H9 (cell line): Measurements from ENCODE around the gene RBFOX2. TPM values are rescaled to one million over a fixed set of nuclear protein-coding genes. Genes with fewer than 3 reads are reported as not detected.

ENCODE experiments used
- DNase-seq: peaks from one replicate; pipeline ENCODE4 v3.0.0-alpha.2; 2017
- H2AFZ ChIP-seq: one replicate; pipeline ENCODE4 v1.6.1; 2013; ENCODE audit warnings: mild to moderate bottlenecking, low read length, control low read depth, moderate library complexity
- H2AK5ac ChIP-seq: 2 replicates; pipeline ENCODE4 v1.6.1; 2013; ENCODE audit warnings: low read length, control low read depth, mixed read lengths; ENCODE audit not compliant: insufficient read length
- H2BK120ac ChIP-seq: one replicate; pipeline ENCODE4 v1.6.1; 2013; ENCODE audit warnings: low read depth, mild to moderate bottlenecking, low read length, control low read depth, inconsistent platforms; ENCODE audit not compliant: poor library complexity, severe bottlenecking
- H2BK12ac ChIP-seq: 2 replicates; pipeline ENCODE4 v1.6.1; 2013; ENCODE audit warnings: low read length, control low read depth, mixed read lengths, low read depth; ENCODE audit not compliant: insufficient read length
- H2BK15ac ChIP-seq: 2 replicates; pipeline ENCODE4 v1.6.1; 2013; ENCODE audit warnings: low read depth, low read length, control low read depth
- H2BK20ac ChIP-seq: one replicate; pipeline ENCODE4 v1.6.1; 2013; ENCODE audit warnings: low read depth, mild to moderate bottlenecking, low read length, control low read depth, inconsistent platforms; ENCODE audit not compliant: poor library complexity, severe bottlenecking
- H2BK5ac ChIP-seq: 2 replicates; pipeline ENCODE4 v1.6.1; 2013; ENCODE audit warnings: low read length, control low read depth, mixed read lengths; ENCODE audit not compliant: insufficient read length
- H3K14ac ChIP-seq: 2 replicates; pipeline ENCODE4 v1.6.1; 2013; ENCODE audit warnings: low read length, control low read depth; ENCODE audit not compliant: insufficient read depth
- H3K18ac ChIP-seq: 2 replicates; pipeline ENCODE4 v1.6.1; 2013; ENCODE audit warnings: low read depth, mild to moderate bottlenecking, mixed read lengths, low read length, control low read depth; ENCODE audit not compliant: insufficient read length
- H3K23ac ChIP-seq: 2 replicates; pipeline ENCODE4 v1.6.1; 2013; ENCODE audit warnings: low read length, control low read depth, mixed read lengths, low read depth; ENCODE audit not compliant: insufficient read length
- H3K23me2 ChIP-seq: 2 replicates; pipeline ENCODE4 v1.6.1; 2013; ENCODE audit warnings: low read depth, mild to moderate bottlenecking, mixed read lengths, low read length, control low read depth; ENCODE audit not compliant: insufficient read length, poor library complexity, severe bottlenecking
- H3K27ac ChIP-seq: 2 replicates; pipeline ENCODE4 v1.5.1; 2013; ENCODE audit warnings: low read length, control low read depth, mixed read lengths, low read depth; ENCODE audit not compliant: insufficient read length
- H3K27me3 ChIP-seq: 2 replicates; pipeline ENCODE4 v1.6.1; 2013; ENCODE audit warnings: low read length, control low read depth, inconsistent platforms; ENCODE audit not compliant: insufficient read depth
- H3K4ac ChIP-seq: 2 replicates; pipeline ENCODE4 v1.6.1; 2013; ENCODE audit warnings: low read depth, mild to moderate bottlenecking, control low read depth, inconsistent platforms, low read length, moderate library complexity
- H3K4me1 ChIP-seq: 2 replicates; pipeline ENCODE4 v1.6.1; 2013; ENCODE audit warnings: low read length, control low read depth, inconsistent platforms; ENCODE audit not compliant: insufficient read depth
- H3K4me2 ChIP-seq: 2 replicates; pipeline ENCODE4 v1.6.1; 2013; ENCODE audit warnings: low read length, control low read depth, mixed read lengths; ENCODE audit not compliant: insufficient read length, insufficient read depth
- H3K56ac ChIP-seq: 2 replicates; pipeline ENCODE4 v1.6.1; 2013; ENCODE audit warnings: low read depth, mild to moderate bottlenecking, mixed read lengths, low read length, control low read depth; ENCODE audit not compliant: insufficient read length
- H3K79me1 ChIP-seq: 2 replicates; pipeline ENCODE4 v1.6.1; 2013; ENCODE audit warnings: low read depth, mild to moderate bottlenecking, moderate library complexity, low read length, control low read depth, inconsistent platforms; ENCODE audit not compliant: insufficient read depth, poor library complexity, severe bottlenecking
- H3K79me2 ChIP-seq: 2 replicates; pipeline ENCODE4 v1.6.1; 2013; ENCODE audit warnings: low read length, control low read depth, inconsistent platforms; ENCODE audit not compliant: insufficient read depth
- H3K9ac ChIP-seq: 2 replicates; pipeline ENCODE4 v1.6.1; 2013; ENCODE audit warnings: low read length, control low read depth, mixed read lengths; ENCODE audit not compliant: insufficient read length; ENCODE audit errors: extremely low read depth
- H3K9me3 ChIP-seq: one replicate; pipeline ENCODE4 v1.6.1; 2013; ENCODE audit warnings: low read depth, low read length, inconsistent platforms; ENCODE audit not compliant: control insufficient read depth
- H3T11ph ChIP-seq: one replicate; pipeline ENCODE4 v1.6.1; 2013; ENCODE audit warnings: mild to moderate bottlenecking, low read length, control low read depth, inconsistent platforms
- H4K20me1 ChIP-seq: one replicate; pipeline ENCODE4 v1.6.1; 2013; ENCODE audit not compliant: control insufficient read depth, insufficient read length, insufficient read depth
- H4K5ac ChIP-seq: 2 replicates; pipeline ENCODE4 v1.6.1; 2013; ENCODE audit warnings: low read depth, mild to moderate bottlenecking, mixed read lengths, low read length, control low read depth; ENCODE audit not compliant: insufficient read length
- H4K8ac ChIP-seq: replicated peaks from 2 replicates; pipeline ENCODE4 v1.6.1; 2013; ENCODE audit warnings: low read length, control low read depth, mixed read lengths, low read depth; ENCODE audit not compliant: insufficient read length
- H4K91ac ChIP-seq: 2 replicates; pipeline ENCODE4 v1.6.1; 2013; ENCODE audit warnings: low read depth, mild to moderate bottlenecking, moderate library complexity, mixed read lengths, low read length, control low read depth; ENCODE audit not compliant: insufficient read length
- H3K27ac Mint-ChIP-seq, 3 experiments: 2 replicates in 2 of 3; 3 replicates in 1 of 3; pipeline ENCODE4 v1.8.0; 2020 to 2021; ENCODE audit warnings: mixed read lengths in 3 of 3, mild to moderate bottlenecking in 1 of 3, moderate library complexity in 1 of 3
- H3K27me3 Mint-ChIP-seq: 2 replicates; pipeline ENCODE4 v1.8.0; 2021; ENCODE audit warnings: low read depth, mild to moderate bottlenecking, moderate library complexity, mixed read lengths
- H3K36me3 Mint-ChIP-seq, 3 experiments: 2 replicates in 2 of 3; 3 replicates in 1 of 3; pipeline ENCODE4 v1.8.0; 2020 to 2021; ENCODE audit warnings: low read depth in 3 of 3, mixed read lengths in 3 of 3; ENCODE audit not compliant: insufficient read depth in 1 of 3
- H3K4me1 Mint-ChIP-seq, 2 experiments: 2 replicates each; pipeline ENCODE4 v1.8.0; 2020; ENCODE audit warnings: mixed read lengths in 2 of 2
- H3K4me3 Mint-ChIP-seq, 2 experiments: 2 replicates in 1 of 2; 3 replicates in 1 of 2; pipeline ENCODE4 v1.8.0; 2020 to 2021; ENCODE audit warnings: mild to moderate bottlenecking in 2 of 2, mixed read lengths in 2 of 2, moderate library complexity in 1 of 2
- H3K9me3 Mint-ChIP-seq, 2 experiments: 2 replicates in 1 of 2; 3 replicates in 1 of 2; pipeline ENCODE4 v1.8.0; 2020; ENCODE audit warnings: mild to moderate bottlenecking in 2 of 2, mixed read lengths in 2 of 2, moderate library complexity in 1 of 2
- WGBS: extraction: QIAGEN DNeasy Blood & Tissue Kit; methylation state at CpG from one replicate; pipeline ENCODE4 v1.1.7; 2013; ENCODE audit warnings: missing lambda C conversion rate, low lambda C conversion rate, mixed read lengths; ENCODE audit not compliant: insufficient read length; ENCODE audit errors: extremely low coverage; 5-methylcytosine and 5-hydroxymethylcytosine counted together
- total RNA-seq: library from RNA; stranded (reverse); gene quantifications from 2 replicates; pipeline ENCODE4 v1.2.1, GENCODE V29; 2021
- TF ChIP-seq, protein P1 (sequence below): fragments of 200-600 bp; sonication (generic); conservative IDR thresholded peaks from 3 replicates; pipeline ENCODE4 v1.8.0; 2021; ENCODE audit warnings: antibody characterized with exemption, mild to moderate bottlenecking

RBFOX2 gene
- total RNA-seq, 1 experiment from 2014 or later: 84.7 TPM

DNA sequence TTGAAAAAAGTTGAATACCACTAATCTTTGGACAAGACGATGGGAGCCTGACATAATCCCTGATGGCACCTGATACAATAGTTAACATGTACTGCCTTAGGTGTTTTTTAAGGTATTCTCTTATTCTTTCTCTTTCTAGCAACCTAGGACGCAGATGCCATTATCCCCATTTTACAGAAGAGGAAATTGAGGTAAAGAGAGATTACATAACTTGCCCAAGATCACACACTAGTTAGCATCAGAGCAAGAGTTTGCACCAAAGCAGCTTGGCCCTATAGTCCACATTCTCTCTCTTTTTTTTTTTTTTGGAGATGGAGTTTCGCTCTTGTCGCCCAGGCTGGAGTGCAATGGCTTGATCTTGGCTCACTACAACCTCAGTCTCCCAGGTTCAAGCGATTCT, 35.7 kb upstream of the RBFOX2 start:
- Histone ChIP-seq H3K27me3 (no peaks in the 10 kb centered on the region), H3K4ac (no peak overlapping the region), H3K79me1 (no peaks in the 10 kb centered on the region), H3K4me2 (no peak overlapping the region), H2BK15ac (no peak overlapping the region), H2AFZ (no peak overlapping the region), H3K4me1 (no peaks in the 10 kb centered on the region), H2BK20ac (no peak overlapping the region), H2BK12ac (no peak overlapping the region), H2BK120ac (peak overlapping the region; percentile 55), H2AK5ac (no peak overlapping the region), H4K8ac (no peak overlapping the region), H3K23ac (no peak overlapping the region), H3T11ph (no peak overlapping the region), H4K91ac (no peak overlapping the region), H3K27ac (no peak overlapping the region), H3K23me2 (peaks cover 6% of the 10 kb centered on the region), H3K56ac (no peak overlapping the region), H4K5ac (no peak overlapping the region), H2BK5ac (no peak overlapping the region), H3K18ac (no peak overlapping the region), H3K9ac (no peak overlapping the region), H4K20me1 (no peaks in the 10 kb centered on the region), H3K9me3 (no peaks in the 10 kb centered on the region), H3K14ac (no peak overlapping the region), H3K79me2 (no peaks in the 10 kb centered on the region)
- Mint-ChIP-seq H3K9me3 (no peaks in the 10 kb centered on the region), H3K4me1 (peaks cover 8 to 12% of the 10 kb centered on the region in 2 experiments; a peak in 3 of 4 replicates), H3K4me3 (no peak overlapping the region), H3K27me3 (peaks cover 6% of the 10 kb centered on the region), H3K27ac (no peak overlapping the region), H3K36me3 (no peaks in the 10 kb centered on the region)
- TF ChIP-seq, protein P1, sequence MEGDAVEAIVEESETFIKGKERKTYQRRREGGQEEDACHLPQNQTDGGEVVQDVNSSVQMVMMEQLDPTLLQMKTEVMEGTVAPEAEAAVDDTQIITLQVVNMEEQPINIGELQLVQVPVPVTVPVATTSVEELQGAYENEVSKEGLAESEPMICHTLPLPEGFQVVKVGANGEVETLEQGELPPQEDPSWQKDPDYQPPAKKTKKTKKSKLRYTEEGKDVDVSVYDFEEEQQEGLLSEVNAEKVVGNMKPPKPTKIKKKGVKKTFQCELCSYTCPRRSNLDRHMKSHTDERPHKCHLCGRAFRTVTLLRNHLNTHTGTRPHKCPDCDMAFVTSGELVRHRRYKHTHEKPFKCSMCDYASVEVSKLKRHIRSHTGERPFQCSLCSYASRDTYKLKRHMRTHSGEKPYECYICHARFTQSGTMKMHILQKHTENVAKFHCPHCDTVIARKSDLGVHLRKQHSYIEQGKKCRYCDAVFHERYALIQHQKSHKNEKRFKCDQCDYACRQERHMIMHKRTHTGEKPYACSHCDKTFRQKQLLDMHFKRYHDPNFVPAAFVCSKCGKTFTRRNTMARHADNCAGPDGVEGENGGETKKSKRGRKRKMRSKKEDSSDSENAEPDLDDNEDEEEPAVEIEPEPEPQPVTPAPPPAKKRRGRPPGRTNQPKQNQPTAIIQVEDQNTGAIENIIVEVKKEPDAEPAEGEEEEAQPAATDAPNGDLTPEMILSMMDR: no peak
- no peak for DNase-seq
- WGBS: no CpG with 5 or more reads among the region's 5 CpGs
